Trophoblast cell (in vitro differentiated cells and primary cell): ENCODE measurements around the gene TEX14.
"Not testable (repeated sequence)": the region's sequence is repeated elsewhere in the genome, so short reads cannot be mapped to it uniquely, and the experiment has no call there.

ENCODE experiments used
- DNase-seq, 2 donors: peaks; one replicate each; pipeline ENCODE4 v3.0.0-alpha.2; 2016
- H2AFZ ChIP-seq: 2 replicates; pipeline ENCODE4 v1.6.1; 2013; ENCODE audit warnings: low read length, moderate library complexity, mild to moderate bottlenecking; ENCODE audit not compliant: insufficient read depth, poor library complexity
- H2AK5ac ChIP-seq: 2 replicates; pipeline ENCODE4 v1.6.1; 2013; ENCODE audit warnings: mild to moderate bottlenecking, low read length
- H2BK120ac ChIP-seq: 2 replicates; pipeline ENCODE4 v1.6.1; 2013; ENCODE audit warnings: low read length, mild to moderate bottlenecking, moderate library complexity; ENCODE audit not compliant: insufficient read depth, poor library complexity
- H2BK12ac ChIP-seq: 2 replicates; pipeline ENCODE4 v1.6.1; 2013; ENCODE audit warnings: mild to moderate bottlenecking, low read length, moderate library complexity
- H2BK5ac ChIP-seq: 2 replicates; pipeline ENCODE4 v1.6.1; 2013; ENCODE audit warnings: low read length, low read depth, moderate library complexity, mild to moderate bottlenecking; ENCODE audit not compliant: poor library complexity
- H3K14ac ChIP-seq: 2 replicates; pipeline ENCODE4 v1.6.1; 2013; ENCODE audit warnings: mild to moderate bottlenecking, low read length
- H3K18ac ChIP-seq: 2 replicates; pipeline ENCODE4 v1.6.1; 2013; ENCODE audit warnings: mild to moderate bottlenecking, low read length
- H3K23ac ChIP-seq: 2 replicates; pipeline ENCODE4 v1.6.1; 2013; ENCODE audit warnings: low read length
- H3K27ac ChIP-seq: 2 replicates; pipeline ENCODE4 v1.5.1; 2013; ENCODE audit warnings: low read depth, mild to moderate bottlenecking, inconsistent platforms, low read length, moderate library complexity
- H3K27me3 ChIP-seq: 2 replicates; pipeline ENCODE4 v1.6.1; 2013; ENCODE audit warnings: inconsistent platforms, mild to moderate bottlenecking, low read length, moderate library complexity; ENCODE audit not compliant: insufficient read depth
- H3K36me3 ChIP-seq, 2 experiments: 1 replicate in 1 of 2; 2 replicates in 1 of 2; pipeline ENCODE4 v1.6.1; 2013; ENCODE audit warnings: low read length in 2 of 2, mild to moderate bottlenecking in 2 of 2, moderate library complexity in 1 of 2; ENCODE audit not compliant: insufficient read depth in 2 of 2, control insufficient read depth in 1 of 2
- H3K4ac ChIP-seq: 2 replicates; pipeline ENCODE4 v1.6.1; 2013; ENCODE audit warnings: low read depth, mild to moderate bottlenecking, low read length, moderate library complexity
- H3K4me1 ChIP-seq, 2 experiments: 1 replicate in 1 of 2; 2 replicates in 1 of 2; pipeline ENCODE4 v1.6.1; 2013; ENCODE audit warnings: low read length in 2 of 2, mild to moderate bottlenecking in 2 of 2, moderate library complexity in 1 of 2; ENCODE audit not compliant: insufficient read depth in 2 of 2, control insufficient read depth in 1 of 2
- H3K4me2 ChIP-seq: 2 replicates; pipeline ENCODE4 v1.6.1; 2013; ENCODE audit warnings: inconsistent platforms, mild to moderate bottlenecking, low read length, moderate library complexity
- H3K4me3 ChIP-seq: 2 replicates; pipeline ENCODE4 v1.5.1; 2013; ENCODE audit warnings: mild to moderate bottlenecking, low read depth, low read length, inconsistent platforms
- H3K79me1 ChIP-seq: one replicate; pipeline ENCODE4 v1.6.1; 2013; ENCODE audit warnings: low read length
- H3K79me2 ChIP-seq: 2 replicates; pipeline ENCODE4 v1.6.1; 2013; ENCODE audit warnings: low read length, mild to moderate bottlenecking; ENCODE audit not compliant: control insufficient read depth, insufficient read depth, poor library complexity
- H3K9ac ChIP-seq: 2 replicates; pipeline ENCODE4 v1.6.1; 2013; ENCODE audit warnings: mild to moderate bottlenecking, low read length
- H3K9me3 ChIP-seq: 2 replicates; pipeline ENCODE4 v1.6.1; 2013; ENCODE audit warnings: low read depth, mild to moderate bottlenecking, control low read depth, inconsistent platforms, low read length; ENCODE audit not compliant: insufficient read depth
- H4K12ac ChIP-seq: 2 replicates; pipeline ENCODE4 v1.6.1; 2013; ENCODE audit warnings: low read depth, mild to moderate bottlenecking, low read length, moderate library complexity
- H4K8ac ChIP-seq: 2 replicates; pipeline ENCODE4 v1.6.1; 2013; ENCODE audit warnings: low read depth, mild to moderate bottlenecking, low read length, moderate library complexity
- H4K91ac ChIP-seq: one replicate; pipeline ENCODE4 v1.6.1; 2013; ENCODE audit warnings: low read depth, mild to moderate bottlenecking, low read length, moderate library complexity
- WGBS: extraction: QIAGEN DNeasy Blood & Tissue Kit; methylation state at CpG from one replicate; pipeline ENCODE4 v1.1.7; 2013; ENCODE audit warnings: missing lambda C conversion rate; ENCODE audit not compliant: insufficient read length, insufficient coverage; ENCODE audit errors: extremely low coverage; 5-methylcytosine and 5-hydroxymethylcytosine counted together

The TEX14 gene

DNA sequence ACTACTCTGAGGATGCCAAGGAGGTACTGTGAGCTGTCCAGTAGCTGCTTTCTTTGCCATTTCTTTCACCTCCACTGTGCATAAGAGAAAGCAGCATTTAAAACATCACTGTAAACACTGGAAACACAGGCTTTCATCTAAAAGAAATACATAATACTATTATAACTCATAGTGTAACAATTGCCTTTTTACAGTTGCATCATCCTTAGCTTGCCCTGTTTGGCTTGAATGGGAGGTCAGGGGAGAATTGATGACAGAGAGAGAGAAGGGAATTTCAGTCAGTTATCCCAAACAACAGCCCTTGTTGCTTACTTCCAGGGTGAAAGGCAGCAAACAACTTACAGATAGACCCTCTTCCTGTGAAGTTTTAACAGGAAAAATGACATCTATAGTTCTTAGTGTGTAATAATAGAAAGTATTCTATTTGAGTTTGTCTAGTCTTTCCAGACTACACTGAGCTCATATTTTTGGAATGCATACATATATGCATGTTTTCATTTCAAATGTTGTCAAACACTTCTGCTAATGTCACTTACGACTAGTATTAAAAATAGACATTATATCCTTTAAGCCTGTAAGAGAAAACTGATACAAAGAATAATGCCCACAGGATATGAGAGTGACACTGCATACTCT lies 105.7 kb downstream of the TEX14 start:
- H3K9me3 ChIP-seq: peaks cover 2% of the 10 kb centered on the region
- no peaks in the 10 kb centered on the region for H3K27me3 ChIP-seq
- no peak overlapping the region for H2AK5ac ChIP-seq
- no peak overlapping the region for H4K91ac ChIP-seq
- H3K4me2 ChIP-seq: no peak overlapping the region
- no peak overlapping the region for H4K8ac ChIP-seq
- no peak overlapping the region for H3K4ac ChIP-seq
- no peak overlapping the region for H4K12ac ChIP-seq
- no peak overlapping the region for H2BK120ac ChIP-seq
- H2BK5ac ChIP-seq: no peak overlapping the region
- no CpG with 5 or more reads among the region's 1 CpG for WGBS
- no peak overlapping the region for H3K14ac ChIP-seq
- no peak overlapping the region for H3K23ac ChIP-seq
- H2AFZ ChIP-seq: no peak overlapping the region
- H3K79me1 ChIP-seq: no peaks in the 10 kb centered on the region
- no peak overlapping the region for H3K4me3 ChIP-seq
- no peak for DNase-seq
- H3K36me3 ChIP-seq: no peaks in the 10 kb centered on the region
- H3K27ac ChIP-seq: no peak overlapping the region
- H3K18ac ChIP-seq: no peak overlapping the region
- no peak overlapping the region for H2BK12ac ChIP-seq
- H3K9ac ChIP-seq: no peak overlapping the region
- H3K4me1 ChIP-seq: no peaks in the 10 kb centered on the region
- no peaks in the 10 kb centered on the region for H3K79me2 ChIP-seq

DNA sequence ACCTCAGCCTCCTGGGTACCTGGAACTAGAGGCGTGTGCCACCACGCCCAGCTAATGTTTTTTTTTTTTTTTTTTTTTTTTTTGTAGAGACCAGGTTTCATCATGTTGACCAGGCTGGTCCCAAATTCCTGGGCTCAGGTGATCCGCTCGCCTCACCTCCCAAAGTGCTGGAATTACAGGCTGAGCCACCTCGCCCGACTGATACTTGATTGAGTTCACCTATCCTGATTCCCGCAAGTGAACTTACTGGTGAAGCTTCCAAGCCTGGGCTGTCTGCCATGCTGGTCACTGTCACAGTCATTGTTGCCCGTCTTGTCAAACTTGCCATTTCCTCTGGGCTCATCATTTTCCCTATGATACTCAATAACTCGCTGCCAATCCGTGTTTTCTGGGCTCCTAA lies 106.3 kb downstream of the TEX14 start:
- H3K4ac ChIP-seq: no peak overlapping the region
- no peaks in the 10 kb centered on the region for H3K27me3 ChIP-seq
- no peak overlapping the region for H2AFZ ChIP-seq
- no peak overlapping the region for H4K8ac ChIP-seq
- no peak overlapping the region for H2BK120ac ChIP-seq
- no peak for DNase-seq
- H2BK12ac ChIP-seq: no peak overlapping the region
- H3K18ac ChIP-seq: no peak overlapping the region
- H3K4me2 ChIP-seq: no peak overlapping the region
- no peak overlapping the region for H4K12ac ChIP-seq
- no peak overlapping the region for H3K9ac ChIP-seq
- H3K79me2 ChIP-seq: no peaks in the 10 kb centered on the region
- no peaks in the 10 kb centered on the region for H3K36me3 ChIP-seq
- H4K91ac ChIP-seq: no peak overlapping the region
- H3K23ac ChIP-seq: no peak overlapping the region
- no CpG with 5 or more reads among the region's 10 CpGs for WGBS
- H2BK5ac ChIP-seq: no peak overlapping the region
- H3K4me3 ChIP-seq: no peak overlapping the region
- H3K9me3 ChIP-seq: peaks cover 2% of the 10 kb centered on the region
- no peak overlapping the region for H2AK5ac ChIP-seq
- no peaks in the 10 kb centered on the region for H3K4me1 ChIP-seq
- H3K14ac ChIP-seq: no peak overlapping the region
- no peaks in the 10 kb centered on the region for H3K79me1 ChIP-seq
- H3K27ac ChIP-seq: no peak overlapping the region

DNA sequence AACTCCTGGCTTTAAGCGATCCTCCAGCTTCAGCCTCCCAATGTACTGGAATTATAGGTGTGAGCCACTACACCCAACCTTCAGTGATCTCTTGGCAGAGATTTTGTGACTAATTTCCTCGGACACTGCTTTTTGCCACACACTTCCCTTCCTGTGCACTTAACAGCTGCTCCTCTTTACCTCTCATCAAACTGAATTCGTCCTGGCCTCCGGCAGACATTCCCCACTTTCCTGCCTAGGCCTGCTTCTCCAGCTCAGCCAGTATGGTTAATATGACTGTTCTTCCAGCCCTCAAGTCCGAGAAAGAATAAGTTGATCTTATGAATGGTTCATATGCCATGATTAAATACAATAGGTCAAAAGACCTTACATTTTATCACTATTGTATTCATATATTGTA lies 108.4 kb downstream of the TEX14 start:
- H3K4me3 ChIP-seq: no peak overlapping the region
- no peak overlapping the region for H2BK12ac ChIP-seq
- H4K8ac ChIP-seq: no peak overlapping the region
- H2BK5ac ChIP-seq: no peak overlapping the region
- no peaks in the 10 kb centered on the region for H3K4me1 ChIP-seq
- no peaks in the 10 kb centered on the region for H3K79me1 ChIP-seq
- H3K9ac ChIP-seq: no peak overlapping the region
- no peaks in the 10 kb centered on the region for H3K36me3 ChIP-seq
- no peak overlapping the region for H2BK120ac ChIP-seq
- H4K12ac ChIP-seq: no peak overlapping the region
- no peak overlapping the region for H3K4ac ChIP-seq
- no peak overlapping the region for H3K18ac ChIP-seq
- no peak overlapping the region for H3K27ac ChIP-seq
- no peak overlapping the region for H3K23ac ChIP-seq
- H3K27me3 ChIP-seq: no peaks in the 10 kb centered on the region
- no peaks in the 10 kb centered on the region for H3K79me2 ChIP-seq
- no peak for DNase-seq
- no peak overlapping the region for H3K14ac ChIP-seq
- H2AK5ac ChIP-seq: no peak overlapping the region
- no CpG with 5 or more reads among the region's 5 CpGs for WGBS
- H4K91ac ChIP-seq: no peak overlapping the region
- no peak overlapping the region for H2AFZ ChIP-seq
- H3K9me3 ChIP-seq: peaks cover 2% of the 10 kb centered on the region
- no peak overlapping the region for H3K4me2 ChIP-seq

DNA sequence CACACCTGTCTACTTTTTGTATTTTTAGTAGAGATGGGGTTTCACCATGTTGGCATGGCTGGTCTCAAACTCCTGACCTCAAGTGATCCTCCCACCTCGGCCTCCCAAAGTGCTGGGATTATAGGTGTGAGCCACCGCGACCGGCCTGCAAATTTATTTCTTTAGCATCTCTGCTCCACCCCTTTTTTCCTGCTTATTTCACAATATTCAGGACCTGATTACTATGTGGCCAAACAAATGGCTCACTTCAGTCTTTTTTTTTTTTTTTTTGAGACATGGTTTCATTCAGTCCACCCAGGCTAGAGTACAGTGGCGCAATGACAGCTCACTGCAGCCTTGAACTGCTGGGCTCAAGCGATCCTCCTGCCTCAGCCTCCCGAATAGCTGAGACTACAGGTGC lies 109.1 kb downstream of the TEX14 start:
- WGBS: no CpG with 5 or more reads among the region's 7 CpGs
- H3K27me3 ChIP-seq, H3K18ac ChIP-seq, H3K27ac ChIP-seq, H2AFZ ChIP-seq, H3K79me2 ChIP-seq, H3K23ac ChIP-seq, H3K9ac ChIP-seq, H2BK5ac ChIP-seq, H3K4me2 ChIP-seq, H3K4me3 ChIP-seq, H3K9me3 ChIP-seq, H3K14ac ChIP-seq, DNase-seq, H2BK120ac ChIP-seq, H4K8ac ChIP-seq, H3K4ac ChIP-seq, H3K4me1 ChIP-seq, H3K79me1 ChIP-seq, H4K91ac ChIP-seq, H2AK5ac ChIP-seq, H2BK12ac ChIP-seq, H3K36me3 ChIP-seq, H4K12ac ChIP-seq: not testable (repeated sequence)
